Measurements from ENCODE around the gene DZIP3.

DZIP3 gene

GRCh38 chr3:108623504-108623903 is 34.0 kb downstream of the DZIP3 start (continued):
- TF ChIP-seq, protein P1, sequence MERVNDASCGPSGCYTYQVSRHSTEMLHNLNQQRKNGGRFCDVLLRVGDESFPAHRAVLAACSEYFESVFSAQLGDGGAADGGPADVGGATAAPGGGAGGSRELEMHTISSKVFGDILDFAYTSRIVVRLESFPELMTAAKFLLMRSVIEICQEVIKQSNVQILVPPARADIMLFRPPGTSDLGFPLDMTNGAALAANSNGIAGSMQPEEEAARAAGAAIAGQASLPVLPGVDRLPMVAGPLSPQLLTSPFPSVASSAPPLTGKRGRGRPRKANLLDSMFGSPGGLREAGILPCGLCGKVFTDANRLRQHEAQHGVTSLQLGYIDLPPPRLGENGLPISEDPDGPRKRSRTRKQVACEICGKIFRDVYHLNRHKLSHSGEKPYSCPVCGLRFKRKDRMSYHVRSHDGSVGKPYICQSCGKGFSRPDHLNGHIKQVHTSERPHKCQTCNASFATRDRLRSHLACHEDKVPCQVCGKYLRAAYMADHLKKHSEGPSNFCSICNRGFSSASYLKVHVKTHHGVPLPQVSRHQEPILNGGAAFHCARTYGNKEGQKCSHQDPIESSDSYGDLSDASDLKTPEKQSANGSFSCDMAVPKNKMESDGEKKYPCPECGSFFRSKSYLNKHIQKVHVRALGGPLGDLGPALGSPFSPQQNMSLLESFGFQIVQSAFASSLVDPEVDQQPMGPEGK (CRISPR knock-in tag; IDR thresholded peaks at IDR 0.05; ENCODE audit: borderline replicate concordance), result no peak
- TF ChIP-seq ZFP3 (CRISPR knock-in tag; IDR thresholded peaks at IDR 0.05) (no peak), ZFP30 (CRISPR knock-in tag; IDR thresholded peaks at IDR 0.05) (no peak), ZNF8 (CRISPR knock-in tag; IDR thresholded peaks at IDR 0.05) (no peak), RARB (CRISPR knock-in tag; IDR thresholded peaks at IDR 0.05) (no peak), SNAI2 (CRISPR knock-in tag; IDR thresholded peaks at IDR 0.05) (no peak), TCF4 (CRISPR knock-in tag; IDR thresholded peaks at IDR 0.05; ENCODE audit: borderline replicate concordance) (no peak)

- no peak for ATAC-seq
- TF ChIP-seq PPARA (CRISPR knock-in tag; IDR thresholded peaks at IDR 0.05; ENCODE audit: borderline replicate concordance) (no peak), GLIS3 (CRISPR knock-in tag; IDR thresholded peaks at IDR 0.05) (no peak), ARNTL (CRISPR knock-in tag; IDR thresholded peaks at IDR 0.05; ENCODE audit: borderline replicate concordance, low read depth) (no peak), ZFP3 (CRISPR knock-in tag; IDR thresholded peaks at IDR 0.05) (no peak), TCF4 (CRISPR knock-in tag; IDR thresholded peaks at IDR 0.05; ENCODE audit: borderline replicate concordance) (no peak), ZNF565 (CRISPR knock-in tag; conservative IDR thresholded peaks at IDR 0.05; ENCODE audit: low read depth) (no peak), TOX (CRISPR knock-in tag; IDR thresholded peaks at IDR 0.05; ENCODE audit: borderline replicate concordance) (no peak), ESRRG (CRISPR knock-in tag; IDR thresholded peaks at IDR 0.05) (no peak)
- TF ChIP-seq, protein P2, sequence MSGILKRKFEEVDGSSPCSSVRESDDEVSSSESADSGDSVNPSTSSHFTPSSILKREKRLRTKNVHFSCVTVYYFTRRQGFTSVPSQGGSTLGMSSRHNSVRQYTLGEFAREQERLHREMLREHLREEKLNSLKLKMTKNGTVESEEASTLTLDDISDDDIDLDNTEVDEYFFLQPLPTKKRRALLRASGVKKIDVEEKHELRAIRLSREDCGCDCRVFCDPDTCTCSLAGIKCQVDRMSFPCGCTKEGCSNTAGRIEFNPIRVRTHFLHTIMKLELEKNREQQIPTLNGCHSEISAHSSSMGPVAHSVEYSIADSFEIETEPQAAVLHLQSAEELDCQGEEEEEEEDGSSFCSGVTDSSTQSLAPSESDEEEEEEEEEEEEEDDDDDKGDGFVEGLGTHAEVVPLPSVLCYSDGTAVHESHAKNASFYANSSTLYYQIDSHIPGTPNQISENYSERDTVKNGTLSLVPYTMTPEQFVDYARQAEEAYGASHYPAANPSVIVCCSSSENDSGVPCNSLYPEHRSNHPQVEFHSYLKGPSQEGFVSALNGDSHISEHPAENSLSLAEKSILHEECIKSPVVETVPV (CRISPR knock-in tag; IDR thresholded peaks at IDR 0.05), result no peak
- TF ChIP-seq, protein P3, sequence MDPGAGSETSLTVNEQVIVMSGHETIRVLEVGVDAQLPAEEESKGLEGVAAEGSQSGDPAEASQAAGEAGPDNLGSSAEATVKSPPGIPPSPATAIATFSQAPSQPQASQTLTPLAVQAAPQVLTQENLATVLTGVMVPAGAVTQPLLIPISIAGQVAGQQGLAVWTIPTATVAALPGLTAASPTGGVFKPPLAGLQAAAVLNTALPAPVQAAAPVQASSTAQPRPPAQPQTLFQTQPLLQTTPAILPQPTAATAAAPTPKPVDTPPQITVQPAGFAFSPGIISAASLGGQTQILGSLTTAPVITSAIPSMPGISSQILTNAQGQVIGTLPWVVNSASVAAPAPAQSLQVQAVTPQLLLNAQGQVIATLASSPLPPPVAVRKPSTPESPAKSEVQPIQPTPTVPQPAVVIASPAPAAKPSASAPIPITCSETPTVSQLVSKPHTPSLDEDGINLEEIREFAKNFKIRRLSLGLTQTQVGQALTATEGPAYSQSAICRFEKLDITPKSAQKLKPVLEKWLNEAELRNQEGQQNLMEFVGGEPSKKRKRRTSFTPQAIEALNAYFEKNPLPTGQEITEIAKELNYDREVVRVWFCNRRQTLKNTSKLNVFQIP (CRISPR knock-in tag; IDR thresholded peaks at IDR 0.05; ENCODE audit: borderline replicate concordance, low read depth), result no peak
- TF ChIP-seq, protein P4, sequence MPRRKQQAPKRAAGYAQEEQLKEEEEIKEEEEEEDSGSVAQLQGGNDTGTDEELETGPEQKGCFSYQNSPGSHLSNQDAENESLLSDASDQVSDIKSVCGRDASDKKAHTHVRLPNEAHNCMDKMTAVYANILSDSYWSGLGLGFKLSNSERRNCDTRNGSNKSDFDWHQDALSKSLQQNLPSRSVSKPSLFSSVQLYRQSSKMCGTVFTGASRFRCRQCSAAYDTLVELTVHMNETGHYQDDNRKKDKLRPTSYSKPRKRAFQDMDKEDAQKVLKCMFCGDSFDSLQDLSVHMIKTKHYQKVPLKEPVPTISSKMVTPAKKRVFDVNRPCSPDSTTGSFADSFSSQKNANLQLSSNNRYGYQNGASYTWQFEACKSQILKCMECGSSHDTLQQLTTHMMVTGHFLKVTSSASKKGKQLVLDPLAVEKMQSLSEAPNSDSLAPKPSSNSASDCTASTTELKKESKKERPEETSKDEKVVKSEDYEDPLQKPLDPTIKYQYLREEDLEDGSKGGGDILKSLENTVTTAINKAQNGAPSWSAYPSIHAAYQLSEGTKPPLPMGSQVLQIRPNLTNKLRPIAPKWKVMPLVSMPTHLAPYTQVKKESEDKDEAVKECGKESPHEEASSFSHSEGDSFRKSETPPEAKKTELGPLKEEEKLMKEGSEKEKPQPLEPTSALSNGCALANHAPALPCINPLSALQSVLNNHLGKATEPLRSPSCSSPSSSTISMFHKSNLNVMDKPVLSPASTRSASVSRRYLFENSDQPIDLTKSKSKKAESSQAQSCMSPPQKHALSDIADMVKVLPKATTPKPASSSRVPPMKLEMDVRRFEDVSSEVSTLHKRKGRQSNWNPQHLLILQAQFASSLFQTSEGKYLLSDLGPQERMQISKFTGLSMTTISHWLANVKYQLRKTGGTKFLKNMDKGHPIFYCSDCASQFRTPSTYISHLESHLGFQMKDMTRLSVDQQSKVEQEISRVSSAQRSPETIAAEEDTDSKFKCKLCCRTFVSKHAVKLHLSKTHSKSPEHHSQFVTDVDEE (CRISPR knock-in tag; IDR thresholded peaks at IDR 0.05), result no peak
Observed at GRCh38 chr3:108629974-108630373, 40.5 kb downstream of the DZIP3 start.

DNA sequence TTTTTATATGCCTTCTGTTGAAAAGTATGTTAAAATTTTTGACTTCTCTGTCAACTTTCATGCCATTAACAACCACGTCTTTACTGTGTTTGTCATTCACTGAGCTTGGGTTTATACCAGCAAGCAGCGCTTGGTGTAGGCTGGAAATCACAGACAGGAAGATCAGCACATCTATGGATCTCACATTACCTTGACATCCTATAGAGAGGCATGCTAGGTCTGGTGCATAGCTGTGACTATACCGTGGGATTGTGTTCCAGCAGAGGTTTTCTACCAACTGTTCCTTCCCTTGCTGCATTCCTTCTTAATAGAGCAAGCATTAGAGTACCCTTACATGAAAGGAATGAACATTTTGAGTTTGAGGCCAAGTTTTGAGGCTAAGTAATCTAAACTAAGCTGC is 53.0 kb downstream of the DZIP3 start:
- ATAC-seq, result no peak
- no peak for TF ChIP-seq ARNTL (CRISPR knock-in tag; IDR thresholded peaks at IDR 0.05; ENCODE audit: borderline replicate concordance, low read depth)
- no peak for TF ChIP-seq SNAI2 (CRISPR knock-in tag; IDR thresholded peaks at IDR 0.05)
- TF ChIP-seq OSR1 (CRISPR knock-in tag; IDR thresholded peaks at IDR 0.05), result no peak
- TF ChIP-seq ISL1 (CRISPR knock-in tag; IDR thresholded peaks at IDR 0.05), result no peak
- no peak for TF ChIP-seq GLIS3 (CRISPR knock-in tag; IDR thresholded peaks at IDR 0.05)
- TF ChIP-seq RARB (CRISPR knock-in tag; IDR thresholded peaks at IDR 0.05), result no peak
- no peak for TF ChIP-seq ZNF70 (CRISPR knock-in tag; IDR thresholded peaks at IDR 0.05)
- TF ChIP-seq, protein P1 (CRISPR knock-in tag; IDR thresholded peaks at IDR 0.05; ENCODE audit: borderline replicate concordance), result no peak
- TF ChIP-seq CSDC2 (CRISPR knock-in tag; IDR thresholded peaks at IDR 0.05), result no peak
- no peak for TF ChIP-seq ZC3H10 (CRISPR knock-in tag; IDR thresholded peaks at IDR 0.05)
- no peak for TF ChIP-seq PPARA (CRISPR knock-in tag; IDR thresholded peaks at IDR 0.05; ENCODE audit: borderline replicate concordance)
- TF ChIP-seq TOX (CRISPR knock-in tag; IDR thresholded peaks at IDR 0.05; ENCODE audit: borderline replicate concordance), result no peak
- TF ChIP-seq BACH2 (CRISPR knock-in tag; IDR thresholded peaks at IDR 0.05; ENCODE audit: borderline replicate concordance), result no peak
- no peak for TF ChIP-seq ESRRG (CRISPR knock-in tag; IDR thresholded peaks at IDR 0.05)
- TF ChIP-seq, protein P4 (CRISPR knock-in tag; IDR thresholded peaks at IDR 0.05), result no peak
